HepG2 (cell line): ENCODE results near the gene POLE3. TPM values are rescaled to one million over a fixed set of nuclear protein-coding genes. Genes with fewer than 3 reads are reported as not detected.

ENCODE experiments used
- CEBPB ChIP-seq: IDR thresholded peaks from 2 replicates; pipeline ENCODE4 v1.6.1; 2011; ENCODE audit warnings: low read depth, low read length, improper control_type of control experiment, borderline replicate concordance
- DDIT3 ChIP-seq: sonication (generic); formaldehyde crosslinking; IDR thresholded peaks from 2 replicates; pipeline ENCODE4 v1.4.0; 2020; ENCODE audit warnings: mild to moderate bottlenecking, missing genetic modification reagents
- E2F5 ChIP-seq: sonication (generic); formaldehyde crosslinking; conservative IDR thresholded peaks from 2 replicates; pipeline ENCODE4 v1.4.0; 2020; ENCODE audit warnings: missing genetic modification reagents
- GATAD2A ChIP-seq: IDR thresholded peaks from 2 replicates; pipeline ENCODE4 v1.6.1; 2016
- HMGXB4 ChIP-seq, 2 experiments: sonication (generic) in 1 of 2; formaldehyde crosslinking in 1 of 2; IDR thresholded peaks; 2 replicates each; pipeline versions ENCODE4 v1.4.0 to v1.6.1; 2018 to 2020; ENCODE audit warnings: missing genetic modification reagents in 2 of 2, borderline replicate concordance in 1 of 2, low read depth in 1 of 2, mild to moderate bottlenecking in 1 of 2, missing biosample characterization in 1 of 2
- JUND ChIP-seq: sonication (generic); formaldehyde crosslinking; IDR thresholded peaks from 2 replicates; pipeline ENCODE4 v1.8.0; 2022; ENCODE audit warnings: mild to moderate bottlenecking, missing genetic modification reagents
- MED13 ChIP-seq: sonication (generic); formaldehyde crosslinking; IDR thresholded peaks from 2 replicates; pipeline ENCODE4 v1.5.0; 2020; ENCODE audit warnings: missing genetic modification reagents
- NFYB ChIP-seq: sonication (generic); formaldehyde crosslinking; IDR thresholded peaks from 2 replicates; pipeline ENCODE4 v1.4.0; 2020; ENCODE audit warnings: missing genetic modification reagents
- POLR2A ChIP-seq, 2 experiments: IDR thresholded peaks; 2 replicates each; pipeline ENCODE4 v1.6.1; 2011; ENCODE audit warnings: low read depth in 2 of 2, low read length in 2 of 2, mild to moderate bottlenecking in 1 of 2, moderate library complexity in 1 of 2; ENCODE audit not compliant: insufficient read depth in 1 of 2
- RFXAP ChIP-seq: sonication (generic); formaldehyde crosslinking; IDR thresholded peaks from 2 replicates; pipeline ENCODE4 v1.4.0; 2020; ENCODE audit warnings: missing genetic modification reagents, borderline replicate concordance
- RORA ChIP-seq: sonication (generic); formaldehyde crosslinking; IDR thresholded peaks from 2 replicates; pipeline ENCODE4 v1.5.0; 2020; ENCODE audit warnings: mild to moderate bottlenecking, missing genetic modification reagents, moderate library complexity
- SMAD9 ChIP-seq: sonication (generic); formaldehyde crosslinking; IDR thresholded peaks from 2 replicates; pipeline ENCODE4 v1.5.1; 2020; ENCODE audit warnings: mild to moderate bottlenecking, missing genetic modification reagents
- SP2 ChIP-seq: sonication (generic); formaldehyde crosslinking; IDR thresholded peaks from 2 replicates; pipeline ENCODE4 v1.5.1; 2020; ENCODE audit warnings: mild to moderate bottlenecking, missing genetic modification reagents
- STAG1 ChIP-seq: sonication (generic); formaldehyde crosslinking; IDR thresholded peaks from 2 replicates; pipeline ENCODE4 v1.4.0; 2020; ENCODE audit warnings: missing genetic modification reagents
- TFE3 ChIP-seq: IDR thresholded peaks from 2 replicates; pipeline ENCODE4 v1.6.1; 2016
- ZBTB42 ChIP-seq: sonication (generic); formaldehyde crosslinking; IDR thresholded peaks from 2 replicates; pipeline ENCODE4 v1.5.0; 2020; ENCODE audit warnings: mild to moderate bottlenecking, missing genetic modification reagents
- ZFP1 ChIP-seq: IDR thresholded peaks from 2 replicates; pipeline ENCODE4 v1.6.1; 2016
- ZNF20 ChIP-seq: sonication (generic); formaldehyde crosslinking; IDR thresholded peaks from 2 replicates; pipeline ENCODE4 v1.4.0; 2020; ENCODE audit warnings: mild to moderate bottlenecking, moderate library complexity, missing genetic modification reagents
- ZNF276 ChIP-seq: sonication (generic); formaldehyde crosslinking; IDR thresholded peaks from 2 replicates; pipeline ENCODE4 v1.4.0; 2020; ENCODE audit warnings: mild to moderate bottlenecking, low read depth, missing genetic modification reagents
- ZNF337 ChIP-seq: sonication (generic); formaldehyde crosslinking; IDR thresholded peaks from 2 replicates; pipeline ENCODE4 v1.5.1; 2020; ENCODE audit warnings: missing genetic modification reagents, low read depth, mild to moderate bottlenecking, borderline replicate concordance
- ZNF510 ChIP-seq: sonication (generic); formaldehyde crosslinking; IDR thresholded peaks from 2 replicates; pipeline ENCODE4 v1.4.0; 2020; ENCODE audit warnings: low read depth, mild to moderate bottlenecking, missing genetic modification reagents
- ZNF558 ChIP-seq: sonication (generic); formaldehyde crosslinking; IDR thresholded peaks from 2 replicates; pipeline ENCODE4 v1.9.0; 2022; ENCODE audit warnings: mild to moderate bottlenecking, missing genetic modification reagents, borderline replicate concordance
- ZNF569 ChIP-seq: sonication (generic); formaldehyde crosslinking; IDR thresholded peaks from 2 replicates; pipeline ENCODE4 v1.5.0; 2020; ENCODE audit warnings: mild to moderate bottlenecking, missing genetic modification reagents, moderate library complexity, borderline replicate concordance
- ZSCAN21 ChIP-seq: sonication (generic); formaldehyde crosslinking; IDR thresholded peaks from 2 replicates; pipeline ENCODE4 v1.8.0; 2022; ENCODE audit warnings: mild to moderate bottlenecking, missing genetic modification reagents, moderate library complexity, borderline replicate concordance
- polyA plus RNA-seq, 8 experiments: library from polyadenylated mRNA; depleted of rRNA in 3 of 8; stranded (reverse) in 7 of 8; unstranded in 1 of 8; fragments of >200 nt; fragmentation: Illumina TruSeq in 4 of 8; extraction: Trizol in 4 of 8; gene quantifications; 2 replicates each; pipeline versions ENCODE4 v1.2.1 to v1.2.3, GENCODE V29; 2011 to 2016; ENCODE audit warnings: low read depth in 4 of 8, missing spikeins in 1 of 8, mixed read lengths in 1 of 8; ENCODE audit not compliant: insufficient read depth in 1 of 8
- total RNA-seq, 5 experiments: library from RNA; depleted of rRNA; stranded (reverse); fragments of >200 nt; fragmentation: Illumina TruSeq; extraction: Trizol; gene quantifications; 2 replicates each; pipeline ENCODE4 v1.2.3, GENCODE V29; 2016; ENCODE audit warnings: low read depth in 1 of 5

The POLE3 gene
- total and polyA plus RNA-seq, 2 of the 13 experiments (the other 11 are each of a cell fraction or from before 2014, with no cell fraction given), result 36.0 to 77.2 TPM

GRCh38 chr9:113387560-113388230 lies 22.8 kb downstream of the POLE3 start (continued):
- TF ChIP-seq HMGXB4 (CRISPR knock-in tag; IDR thresholded peaks at IDR 0.05; ENCODE audit: borderline replicate concordance in 1 of 2, low read depth in 1 of 2), result peak in 1 of 2 experiments; percentile 25; a peak in 1 of 4 replicates
- peak; percentile 18; the same call in 1 of the 2 replicates for TF ChIP-seq STAG1 (CRISPR knock-in tag)
- TF ChIP-seq GATAD2A (CRISPR knock-in tag), result peak; percentile 88
- no peak for TF ChIP-seq JUND (CRISPR knock-in tag)
- TF ChIP-seq RORA (CRISPR knock-in tag), result no peak
- TF ChIP-seq SP2 (CRISPR knock-in tag), result no peak
- no peak for TF ChIP-seq ZNF569 (CRISPR knock-in tag)
- TF ChIP-seq TFE3, result 0 out of 2 replicates have a peak, but pooled peaks have one; percentile 33
- TF ChIP-seq ZNF276 (CRISPR knock-in tag), result no peak
- TF ChIP-seq ZNF510 (CRISPR knock-in tag), result no peak; the same call in 1 of the 2 replicates
- no peak for TF ChIP-seq ZBTB42 (CRISPR knock-in tag)
- peak; percentile 63 to 65 for TF ChIP-seq POLR2A (IDR thresholded peaks at IDR 0.05; ENCODE audit: insufficient read depth in 1 of 2, low read depth in 2 of 2, low read length in 2 of 2)
- TF ChIP-seq CEBPB, result peak; percentile 12; the same call in 1 of the 2 replicates
- TF ChIP-seq E2F5 (CRISPR knock-in tag), result no peak
- TF ChIP-seq NFYB, result peak; percentile 54
- no peak for TF ChIP-seq ZSCAN21 (CRISPR knock-in tag)
- no peak for TF ChIP-seq ZNF558
- TF ChIP-seq DDIT3 (CRISPR knock-in tag), result no peak
- TF ChIP-seq ZNF337 (CRISPR knock-in tag), result no peak
- TF ChIP-seq ZFP1, result peak; percentile 86
- TF ChIP-seq RFXAP, result peak; percentile 89
- TF ChIP-seq ZNF20 (CRISPR knock-in tag), result no peak
- no peak for TF ChIP-seq SMAD9 (CRISPR knock-in tag)
- TF ChIP-seq MED13 (CRISPR knock-in tag), result no peak
